Caco-2 (cell line): ENCODE results near the gene NEDD9. TPM values are rescaled to one million over a fixed set of nuclear protein-coding genes. Genes with fewer than 3 reads are reported as not detected.
A peak's percentile ranks its signal among the peaks of the same experiment; 100 is the strongest.

Source experiments
- BruUV-seq: library from RNA; stranded (reverse); fragments of 400-500 nt; replicated peaks from 2 replicates; lab custom pipeline; 2021; lab: Mats Ljungman, UMichigan
- CTCF ChIA-PET: fragments of 300-600 bp; sonication (Branson Sonifier 250); formaldehyde crosslinking; loops from one replicate; lab custom pipeline; 2022; ENCODE audit warnings: antibody characterized with exemption; lab: Charles Lee
- POLR2A ChIA-PET: fragments of 300-600 bp; sonication (Branson Sonifier 250); formaldehyde crosslinking; loops from one replicate; lab custom pipeline; 2022; ENCODE audit warnings: antibody characterized with exemption; lab: Charles Lee
- DNase-seq, 2 experiments: peaks; one replicate each; pipeline versions ENCODE4 v3.0.0 to v3.0.0-alpha.2; 2020 to 2022
- H3K27me3 ChIP-seq: replicated peaks from 2 replicates; pipeline ENCODE4 v1.6.0; 2011; ENCODE audit warnings: low read length; ENCODE audit not compliant: control insufficient read depth, insufficient read depth
- H3K36me3 ChIP-seq: 2 replicates; pipeline ENCODE4 v1.5.1; 2011; ENCODE audit warnings: low read length; ENCODE audit not compliant: control insufficient read depth, insufficient read depth
- H3K4me1 ChIP-seq: fragments of 250-450 bp; sonication (Bioruptor Pico); 2 replicates; pipeline ENCODE4 v1.5.1; 2020; ENCODE audit warnings: mild to moderate bottlenecking
- H3K4me3 ChIP-seq: 2 replicates; pipeline ENCODE4 v1.5.1; 2011; ENCODE audit warnings: low read depth, mild to moderate bottlenecking, control low read depth, low read length
- H3K9me3 ChIP-seq: fragments of 250-450 bp; sonication (Bioruptor Pico); 2 replicates; pipeline ENCODE4 v1.5.1; 2020; ENCODE audit warnings: mild to moderate bottlenecking, moderate library complexity
- H3K27ac Mint-ChIP-seq: one replicate; pipeline ENCODE4 v1.8.0; 2022; ENCODE audit warnings: mixed read lengths; ENCODE audit not compliant: unreplicated experiment
- H3K27me3 Mint-ChIP-seq: one replicate; pipeline ENCODE4 v1.8.0; 2022; ENCODE audit warnings: mixed read lengths; ENCODE audit not compliant: insufficient read depth, unreplicated experiment
- H3K36me3 Mint-ChIP-seq: one replicate; pipeline ENCODE4 v1.8.0; 2022; ENCODE audit warnings: mild to moderate bottlenecking, mixed read lengths; ENCODE audit not compliant: insufficient read depth, unreplicated experiment
- H3K4me1 Mint-ChIP-seq: one replicate; pipeline ENCODE4 v1.8.0; 2022; ENCODE audit warnings: low read depth, mixed read lengths; ENCODE audit not compliant: unreplicated experiment
- H3K4me3 Mint-ChIP-seq: one replicate; pipeline ENCODE4 v1.8.0; 2022; ENCODE audit warnings: mild to moderate bottlenecking, moderate library complexity, mixed read lengths; ENCODE audit not compliant: unreplicated experiment
- H3K9me3 Mint-ChIP-seq: one replicate; pipeline ENCODE4 v1.8.0; 2022; ENCODE audit warnings: mixed read lengths; ENCODE audit not compliant: unreplicated experiment
- intact Hi-C: fragments of 100-400 bp; cut with micrococcal nuclease; formaldehyde crosslinking; loops from one replicate; pipeline ENCODE4 v1.10.0; 2022; ENCODE audit not compliant: unreplicated experiment
- total RNA-seq: library from RNA; stranded (reverse); gene quantifications from 2 replicates; pipeline ENCODE4 v1.2.3, GENCODE V29; 2022
- TF ChIP-seq, protein P1 (sequence below), 2 experiments: fragments of 200-600 bp in 1 of 2; IDR thresholded peaks; 1 replicate in 1 of 2; 2 replicates in 1 of 2; pipeline versions ENCODE4 v1.5.1 to v1.8.0; 2011 to 2022; ENCODE audit warnings: antibody characterized with exemption in 1 of 2, control low read depth in 1 of 2, inconsistent platforms in 1 of 2, low read depth in 1 of 2, low read length in 1 of 2, mild to moderate bottlenecking in 1 of 2, moderate library complexity in 1 of 2; ENCODE audit not compliant: insufficient read depth in 1 of 2, severe bottlenecking in 1 of 2, unreplicated experiment in 1 of 2

NEDD9 gene
- total RNA-seq, 1 experiment from 2014 or later, result 36.2 TPM

DNA sequence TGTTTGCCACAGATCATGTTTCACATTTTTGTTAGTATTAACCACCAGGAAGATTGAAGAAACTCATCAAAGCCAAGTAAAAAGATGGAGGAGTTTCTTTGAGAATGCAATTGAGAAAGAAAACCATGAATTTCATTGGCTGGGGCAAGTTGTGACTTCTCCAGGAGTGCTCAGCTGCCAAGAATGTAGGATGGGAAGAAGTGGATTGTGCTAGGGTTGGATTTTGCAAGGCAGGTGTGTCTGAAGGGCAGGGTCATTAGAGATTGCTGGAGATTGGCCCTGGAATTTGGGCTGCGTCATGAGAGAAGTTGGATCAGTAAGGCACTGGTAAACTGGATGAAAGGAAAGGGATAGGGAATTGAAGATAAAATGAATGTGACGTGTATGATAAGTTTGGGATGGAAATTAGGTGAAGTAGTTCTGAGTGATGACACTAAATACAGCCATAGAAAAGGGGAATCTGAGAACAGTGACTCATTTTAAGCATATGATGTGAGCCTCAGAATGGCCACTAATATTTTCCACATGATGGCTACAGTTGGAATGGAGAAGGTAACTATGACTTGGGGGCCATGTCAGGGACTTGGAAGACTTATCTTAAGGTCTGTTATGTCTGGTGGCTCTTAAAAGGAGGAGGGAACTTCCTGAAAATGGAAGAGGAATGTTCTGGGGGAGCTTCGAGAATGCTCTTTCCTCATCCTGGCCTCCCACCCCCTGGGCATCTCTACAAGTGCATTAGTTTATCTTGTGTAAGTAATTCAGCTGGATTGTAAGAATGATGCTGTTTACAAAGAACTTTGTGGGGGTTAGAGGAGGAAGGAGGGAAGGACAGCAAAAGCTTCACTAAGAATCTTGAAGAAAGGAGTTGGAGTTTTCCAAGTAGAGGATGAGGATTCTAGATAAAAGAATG lies 93.2 kb downstream of the NEDD9 start:
- Histone ChIP-seq H3K9me3 (no peaks in the 10 kb centered on the region), H3K36me3 (no peaks in the 10 kb centered on the region; the same call in 1 of the 2 replicates), H3K4me1 (peaks cover 10% of the 10 kb centered on the region; the same call in 1 of the 2 replicates), H3K27me3 (no peaks in the 10 kb centered on the region), H3K4me3 (no peak overlapping the region)
- Mint-ChIP-seq H3K9me3 (no peaks in the 10 kb centered on the region), H3K4me3 (no peak overlapping the region), H3K36me3 (peaks cover 8% of the 10 kb centered on the region), H3K27ac (peak overlapping the region; percentile 19), H3K4me1 (peaks cover 16% of the 10 kb centered on the region), H3K27me3 (no peaks in the 10 kb centered on the region)
- no TSS peak for BruUV-seq
- intact Hi-C loops, result no loop called here
- CTCF ChIA-PET, result no interaction called here
- TF ChIP-seq, protein P1, sequence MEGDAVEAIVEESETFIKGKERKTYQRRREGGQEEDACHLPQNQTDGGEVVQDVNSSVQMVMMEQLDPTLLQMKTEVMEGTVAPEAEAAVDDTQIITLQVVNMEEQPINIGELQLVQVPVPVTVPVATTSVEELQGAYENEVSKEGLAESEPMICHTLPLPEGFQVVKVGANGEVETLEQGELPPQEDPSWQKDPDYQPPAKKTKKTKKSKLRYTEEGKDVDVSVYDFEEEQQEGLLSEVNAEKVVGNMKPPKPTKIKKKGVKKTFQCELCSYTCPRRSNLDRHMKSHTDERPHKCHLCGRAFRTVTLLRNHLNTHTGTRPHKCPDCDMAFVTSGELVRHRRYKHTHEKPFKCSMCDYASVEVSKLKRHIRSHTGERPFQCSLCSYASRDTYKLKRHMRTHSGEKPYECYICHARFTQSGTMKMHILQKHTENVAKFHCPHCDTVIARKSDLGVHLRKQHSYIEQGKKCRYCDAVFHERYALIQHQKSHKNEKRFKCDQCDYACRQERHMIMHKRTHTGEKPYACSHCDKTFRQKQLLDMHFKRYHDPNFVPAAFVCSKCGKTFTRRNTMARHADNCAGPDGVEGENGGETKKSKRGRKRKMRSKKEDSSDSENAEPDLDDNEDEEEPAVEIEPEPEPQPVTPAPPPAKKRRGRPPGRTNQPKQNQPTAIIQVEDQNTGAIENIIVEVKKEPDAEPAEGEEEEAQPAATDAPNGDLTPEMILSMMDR (IDR thresholded peaks at IDR 0.05; ENCODE audit: insufficient read depth in 1 of 2, low read depth in 1 of 2, low read length in 1 of 2, severe bottlenecking in 1 of 2, unreplicated experiment in 1 of 2), result no peak
- POLR2A ChIA-PET, result no interaction called here
- no peak for DNase-seq

- TF ChIP-seq, protein P1 (IDR thresholded peaks at IDR 0.05; ENCODE audit: insufficient read depth in 1 of 2, low read depth in 1 of 2, low read length in 1 of 2, severe bottlenecking in 1 of 2, unreplicated experiment in 1 of 2), result no peak
- no peaks in the 10 kb centered on the region; the same call in 1 of the 2 replicates for H3K36me3 ChIP-seq
- no peak overlapping the region for H3K4me3 ChIP-seq
- no peaks in the 10 kb centered on the region for H3K4me1 ChIP-seq
- no peaks in the 10 kb centered on the region for H3K9me3 Mint-ChIP-seq
- intact Hi-C loops, result no loop called here
- ChIA-PET POLR2A (no interaction called here), CTCF (no interaction called here)
- H3K27ac Mint-ChIP-seq, result no peak overlapping the region
- peaks cover 8% of the 10 kb centered on the region for H3K4me1 Mint-ChIP-seq
- H3K4me3 Mint-ChIP-seq, result no peak overlapping the region
- H3K27me3 ChIP-seq, result no peaks in the 10 kb centered on the region
- no peaks in the 10 kb centered on the region for H3K9me3 ChIP-seq
- no peak for DNase-seq
- BruUV-seq, result no TSS peak
- H3K36me3 Mint-ChIP-seq, result peaks cover 8% of the 10 kb centered on the region
- H3K27me3 Mint-ChIP-seq, result no peaks in the 10 kb centered on the region
These were observed 95.7 kb downstream of the NEDD9 start for GRCh38 chr6:11136809-11137208.

Other genes starting within 250 kb of the NEDD9 start
- not detected in 2 replicates for gene ELOVL2, start 188.4 kb downstream of the NEDD9 start, total RNA-seq
- 16.3 and 18.8 TPM in 2 replicates for gene SMIM13, start 138.8 kb downstream of the NEDD9 start, total RNA-seq
- 0.29 and 0.58 TPM in 2 replicates for gene ERVFRD-1, start 120.9 kb downstream of the NEDD9 start, total RNA-seq